A673 (cell line): Measurements from ENCODE around the gene PDXDC1.
"Not testable (repeated sequence)": the region's sequence is repeated elsewhere in the genome, so short reads cannot be mapped to it uniquely, and the experiment has no call there.

Experiments used
- EZH2 ChIP-seq: fragments of 200-600 bp; sonication (generic); IDR thresholded peaks from 2 replicates; pipeline ENCODE4 v1.6.1; 2017; ENCODE audit warnings: borderline replicate concordance, low read depth, mild to moderate bottlenecking, mixed read lengths, antibody characterized with exemption, low read length; ENCODE audit not compliant: poor library complexity, severe bottlenecking
- TF ChIP-seq, protein P1 (sequence below): fragments of 300-800, 200-600 bp; sonication (generic); conservative IDR thresholded peaks from 2 replicates; pipeline ENCODE4 v1.5.1; 2017; ENCODE audit warnings: low read depth, mild to moderate bottlenecking, antibody characterized with exemption, low read length, moderate library complexity, mixed read lengths

DNA sequence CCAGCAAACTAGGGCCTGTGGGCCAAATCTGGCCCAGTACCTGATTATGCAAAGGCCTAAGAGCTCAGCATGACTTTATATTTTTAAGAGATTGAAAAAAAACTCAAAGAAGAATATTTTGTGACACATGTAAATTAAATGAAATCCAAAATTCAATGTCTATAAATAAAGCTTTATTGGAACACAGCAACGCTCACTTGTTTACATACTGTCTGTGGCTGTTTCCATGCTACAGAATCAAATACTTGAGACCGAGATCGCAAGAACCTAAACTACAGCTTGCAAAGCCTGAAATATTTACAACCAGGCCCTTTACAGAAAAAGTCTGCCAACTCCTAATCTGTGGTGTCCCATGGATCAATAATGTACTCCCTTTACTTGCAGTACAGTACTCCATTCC, 5.0 kb upstream of the PDXDC1 start:
- TF ChIP-seq, protein P1, sequence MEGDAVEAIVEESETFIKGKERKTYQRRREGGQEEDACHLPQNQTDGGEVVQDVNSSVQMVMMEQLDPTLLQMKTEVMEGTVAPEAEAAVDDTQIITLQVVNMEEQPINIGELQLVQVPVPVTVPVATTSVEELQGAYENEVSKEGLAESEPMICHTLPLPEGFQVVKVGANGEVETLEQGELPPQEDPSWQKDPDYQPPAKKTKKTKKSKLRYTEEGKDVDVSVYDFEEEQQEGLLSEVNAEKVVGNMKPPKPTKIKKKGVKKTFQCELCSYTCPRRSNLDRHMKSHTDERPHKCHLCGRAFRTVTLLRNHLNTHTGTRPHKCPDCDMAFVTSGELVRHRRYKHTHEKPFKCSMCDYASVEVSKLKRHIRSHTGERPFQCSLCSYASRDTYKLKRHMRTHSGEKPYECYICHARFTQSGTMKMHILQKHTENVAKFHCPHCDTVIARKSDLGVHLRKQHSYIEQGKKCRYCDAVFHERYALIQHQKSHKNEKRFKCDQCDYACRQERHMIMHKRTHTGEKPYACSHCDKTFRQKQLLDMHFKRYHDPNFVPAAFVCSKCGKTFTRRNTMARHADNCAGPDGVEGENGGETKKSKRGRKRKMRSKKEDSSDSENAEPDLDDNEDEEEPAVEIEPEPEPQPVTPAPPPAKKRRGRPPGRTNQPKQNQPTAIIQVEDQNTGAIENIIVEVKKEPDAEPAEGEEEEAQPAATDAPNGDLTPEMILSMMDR, result not testable (repeated sequence)
- TF ChIP-seq EZH2, result not testable (repeated sequence)
